Measurements from ENCODE around the gene CTNNBL1.

DNA sequence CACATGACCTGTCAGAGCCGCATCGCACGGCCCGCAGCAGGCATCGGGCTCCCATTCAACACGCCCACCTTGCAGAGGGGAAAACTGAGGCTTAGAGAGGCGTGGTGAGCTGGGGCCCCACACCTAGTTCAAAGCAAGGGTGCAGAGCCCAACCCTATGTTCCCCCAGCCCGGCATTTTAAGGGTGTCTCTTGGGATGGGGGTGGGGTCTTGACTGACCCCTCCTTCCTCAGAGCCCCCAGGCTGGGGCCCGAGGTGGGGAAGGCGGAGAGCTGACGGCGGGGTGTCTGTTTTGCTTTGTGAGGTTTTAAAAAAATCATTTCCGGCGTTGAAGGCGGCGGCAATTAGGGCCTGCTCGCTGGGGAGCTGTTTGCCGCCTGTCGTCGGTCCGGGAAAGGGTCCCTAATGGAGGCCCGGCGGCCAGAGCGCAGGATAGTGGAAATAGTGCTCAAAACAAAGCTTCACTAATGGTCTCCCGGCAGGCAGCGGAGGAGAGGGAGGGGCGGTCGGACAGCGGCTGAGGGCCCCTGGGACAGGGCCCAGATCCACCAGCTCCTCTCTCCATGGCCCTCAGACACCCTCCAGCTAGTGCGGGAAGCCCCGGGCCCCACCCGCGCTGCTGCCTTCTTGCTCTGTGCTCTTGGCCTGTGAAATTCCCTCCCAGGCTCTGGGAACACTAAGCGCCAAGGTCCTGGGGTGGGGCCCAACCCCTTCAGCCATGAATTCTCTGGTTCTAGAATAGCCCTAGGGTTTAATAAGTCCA lies 221.0 kb downstream of the CTNNBL1 start:
- TF ChIP-seq, protein P1, sequence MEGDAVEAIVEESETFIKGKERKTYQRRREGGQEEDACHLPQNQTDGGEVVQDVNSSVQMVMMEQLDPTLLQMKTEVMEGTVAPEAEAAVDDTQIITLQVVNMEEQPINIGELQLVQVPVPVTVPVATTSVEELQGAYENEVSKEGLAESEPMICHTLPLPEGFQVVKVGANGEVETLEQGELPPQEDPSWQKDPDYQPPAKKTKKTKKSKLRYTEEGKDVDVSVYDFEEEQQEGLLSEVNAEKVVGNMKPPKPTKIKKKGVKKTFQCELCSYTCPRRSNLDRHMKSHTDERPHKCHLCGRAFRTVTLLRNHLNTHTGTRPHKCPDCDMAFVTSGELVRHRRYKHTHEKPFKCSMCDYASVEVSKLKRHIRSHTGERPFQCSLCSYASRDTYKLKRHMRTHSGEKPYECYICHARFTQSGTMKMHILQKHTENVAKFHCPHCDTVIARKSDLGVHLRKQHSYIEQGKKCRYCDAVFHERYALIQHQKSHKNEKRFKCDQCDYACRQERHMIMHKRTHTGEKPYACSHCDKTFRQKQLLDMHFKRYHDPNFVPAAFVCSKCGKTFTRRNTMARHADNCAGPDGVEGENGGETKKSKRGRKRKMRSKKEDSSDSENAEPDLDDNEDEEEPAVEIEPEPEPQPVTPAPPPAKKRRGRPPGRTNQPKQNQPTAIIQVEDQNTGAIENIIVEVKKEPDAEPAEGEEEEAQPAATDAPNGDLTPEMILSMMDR (IDR thresholded peaks at IDR 0.05): no peak
- TF ChIP-seq ESRRA (CRISPR knock-in tag; IDR thresholded peaks at IDR 0.05; ENCODE audit: borderline replicate concordance): no peak
- TF ChIP-seq, protein P2, sequence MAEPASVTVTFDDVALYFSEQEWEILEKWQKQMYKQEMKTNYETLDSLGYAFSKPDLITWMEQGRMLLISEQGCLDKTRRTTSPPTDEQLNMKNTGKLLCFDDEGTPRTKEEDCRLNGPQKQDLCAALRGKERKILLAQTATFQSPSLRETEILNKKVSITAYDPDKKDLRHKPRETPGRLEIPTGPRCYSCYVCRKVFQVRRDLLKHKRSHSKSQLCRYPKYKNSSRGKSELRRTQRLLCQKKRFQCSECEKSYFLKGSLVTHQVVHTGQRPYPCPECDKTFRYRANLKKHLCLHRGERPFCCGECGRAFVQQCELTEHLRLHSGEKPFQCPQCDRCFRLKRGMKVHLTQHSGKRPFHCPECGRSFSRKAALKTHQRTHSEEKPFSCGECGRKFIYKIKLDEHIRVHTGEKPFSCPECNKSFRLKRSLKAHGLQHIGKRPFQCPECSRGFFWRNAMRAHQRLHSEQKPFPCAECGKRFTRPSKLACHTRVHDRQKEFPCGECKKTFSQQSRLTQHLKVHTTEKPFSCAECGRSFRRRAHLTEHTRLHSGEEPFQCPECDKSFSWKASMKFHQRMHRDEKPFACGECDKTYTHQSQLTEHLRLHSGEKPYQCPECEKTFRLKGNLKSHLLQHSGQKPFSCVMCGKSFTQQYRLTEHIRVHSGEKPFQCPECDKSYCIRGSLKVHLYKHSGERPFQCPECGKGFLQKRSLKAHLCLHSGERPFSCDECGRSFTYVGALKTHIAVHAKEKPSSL (CRISPR knock-in tag; conservative IDR thresholded peaks at IDR 0.05): no peak
- TF ChIP-seq, protein P3, sequence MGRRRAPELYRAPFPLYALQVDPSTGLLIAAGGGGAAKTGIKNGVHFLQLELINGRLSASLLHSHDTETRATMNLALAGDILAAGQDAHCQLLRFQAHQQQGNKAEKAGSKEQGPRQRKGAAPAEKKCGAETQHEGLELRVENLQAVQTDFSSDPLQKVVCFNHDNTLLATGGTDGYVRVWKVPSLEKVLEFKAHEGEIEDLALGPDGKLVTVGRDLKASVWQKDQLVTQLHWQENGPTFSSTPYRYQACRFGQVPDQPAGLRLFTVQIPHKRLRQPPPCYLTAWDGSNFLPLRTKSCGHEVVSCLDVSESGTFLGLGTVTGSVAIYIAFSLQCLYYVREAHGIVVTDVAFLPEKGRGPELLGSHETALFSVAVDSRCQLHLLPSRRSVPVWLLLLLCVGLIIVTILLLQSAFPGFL (CRISPR knock-in tag; IDR thresholded peaks at IDR 0.05; ENCODE audit: borderline replicate concordance): no peak
- TF ChIP-seq, protein P4, sequence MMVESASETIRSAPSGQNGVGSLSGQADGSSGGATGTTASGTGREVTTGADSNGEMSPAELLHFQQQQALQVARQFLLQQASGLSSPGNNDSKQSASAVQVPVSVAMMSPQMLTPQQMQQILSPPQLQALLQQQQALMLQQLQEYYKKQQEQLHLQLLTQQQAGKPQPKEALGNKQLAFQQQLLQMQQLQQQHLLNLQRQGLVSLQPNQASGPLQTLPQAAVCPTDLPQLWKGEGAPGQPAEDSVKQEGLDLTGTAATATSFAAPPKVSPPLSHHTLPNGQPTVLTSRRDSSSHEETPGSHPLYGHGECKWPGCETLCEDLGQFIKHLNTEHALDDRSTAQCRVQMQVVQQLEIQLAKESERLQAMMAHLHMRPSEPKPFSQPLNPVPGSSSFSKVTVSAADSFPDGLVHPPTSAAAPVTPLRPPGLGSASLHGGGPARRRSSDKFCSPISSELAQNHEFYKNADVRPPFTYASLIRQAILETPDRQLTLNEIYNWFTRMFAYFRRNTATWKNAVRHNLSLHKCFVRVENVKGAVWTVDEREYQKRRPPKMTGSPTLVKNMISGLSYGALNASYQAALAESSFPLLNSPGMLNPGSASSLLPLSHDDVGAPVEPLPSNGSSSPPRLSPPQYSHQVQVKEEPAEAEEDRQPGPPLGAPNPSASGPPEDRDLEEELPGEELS (CRISPR knock-in tag; IDR thresholded peaks at IDR 0.05): no peak; the same call in 1 of the 2 replicates
- TF ChIP-seq ATF1 (CRISPR knock-in tag; IDR thresholded peaks at IDR 0.05): no peak
